ENCODE measurements around the gene PHF2. TPM values are rescaled to one million over a fixed set of nuclear protein-coding genes. Genes with fewer than 3 reads are reported as not detected.

The PHF2 gene
- total RNA-seq, 3 donors from 2014 or later: 24.8 to 26.9 (median 25.9) TPM

DNA sequence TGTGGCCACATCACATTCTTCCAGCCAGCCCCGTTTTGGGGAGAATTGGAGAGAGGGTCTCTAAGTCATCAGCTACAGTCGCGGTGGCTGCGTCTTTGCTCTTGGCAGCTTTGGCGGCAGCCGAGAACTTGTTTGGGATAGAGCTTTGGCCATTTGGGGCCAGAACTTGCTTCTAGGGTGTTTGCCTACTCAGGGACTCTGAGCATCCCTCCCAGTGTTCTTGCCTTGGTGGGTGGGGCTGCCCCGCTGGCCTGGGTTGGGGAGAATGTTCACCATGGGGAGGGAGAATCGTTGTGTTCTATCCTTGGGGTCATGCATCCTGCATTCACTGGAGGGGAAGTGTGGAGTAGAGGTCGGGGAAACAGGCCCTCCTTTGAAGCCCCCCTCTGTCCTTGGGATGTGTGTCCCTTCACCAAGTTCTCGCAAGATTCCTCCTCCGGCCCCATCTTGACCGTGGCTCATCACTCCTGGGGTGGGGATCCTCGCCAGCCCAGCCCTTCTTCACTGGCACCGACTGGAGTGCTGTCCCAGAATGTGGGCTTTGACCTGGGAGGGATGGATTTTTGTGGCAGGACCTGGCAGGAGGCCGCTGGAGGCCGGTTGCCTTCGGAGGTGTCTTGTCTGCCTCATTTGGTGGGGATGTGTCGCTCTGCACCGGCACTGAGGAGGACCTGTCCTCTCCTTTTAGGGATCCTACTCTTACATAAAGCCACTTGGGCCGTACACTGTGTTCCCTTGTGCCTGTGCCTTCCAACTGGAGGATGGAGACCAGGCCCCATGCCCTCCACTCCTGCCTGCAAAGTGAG lies 3.5 kb downstream of the PHF2 start:
- peaks cover 3 to 14% of the 10 kb centered on the region in 2 donors for H3K4me1 ChIP-seq
- H3K27me3 ChIP-seq: no peaks in the 10 kb centered on the region
- peak overlapping the region; percentile 25 to 53 for H3K27ac ChIP-seq
- TF ChIP-seq POLR2A (IDR thresholded peaks at IDR 0.05) (no peak), POLR2AphosphoS5 (IDR thresholded peaks at IDR 0.05) (no peak)
- TF ChIP-seq, protein P1, sequence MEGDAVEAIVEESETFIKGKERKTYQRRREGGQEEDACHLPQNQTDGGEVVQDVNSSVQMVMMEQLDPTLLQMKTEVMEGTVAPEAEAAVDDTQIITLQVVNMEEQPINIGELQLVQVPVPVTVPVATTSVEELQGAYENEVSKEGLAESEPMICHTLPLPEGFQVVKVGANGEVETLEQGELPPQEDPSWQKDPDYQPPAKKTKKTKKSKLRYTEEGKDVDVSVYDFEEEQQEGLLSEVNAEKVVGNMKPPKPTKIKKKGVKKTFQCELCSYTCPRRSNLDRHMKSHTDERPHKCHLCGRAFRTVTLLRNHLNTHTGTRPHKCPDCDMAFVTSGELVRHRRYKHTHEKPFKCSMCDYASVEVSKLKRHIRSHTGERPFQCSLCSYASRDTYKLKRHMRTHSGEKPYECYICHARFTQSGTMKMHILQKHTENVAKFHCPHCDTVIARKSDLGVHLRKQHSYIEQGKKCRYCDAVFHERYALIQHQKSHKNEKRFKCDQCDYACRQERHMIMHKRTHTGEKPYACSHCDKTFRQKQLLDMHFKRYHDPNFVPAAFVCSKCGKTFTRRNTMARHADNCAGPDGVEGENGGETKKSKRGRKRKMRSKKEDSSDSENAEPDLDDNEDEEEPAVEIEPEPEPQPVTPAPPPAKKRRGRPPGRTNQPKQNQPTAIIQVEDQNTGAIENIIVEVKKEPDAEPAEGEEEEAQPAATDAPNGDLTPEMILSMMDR (IDR thresholded peaks at IDR 0.05): no peak
- no peaks in the 10 kb centered on the region for H3K36me3 ChIP-seq
- intact Hi-C loops (cut with DNase I; ENCODE audit: low total_unique reads): loop anchor here (10.0 kb wide), 1 partner anchor 125 kb away; the partner anchor contains the start of genes FAM120A and FAM120AOS
- H3K4me3 ChIP-seq: no peak overlapping the region
- peak in 1 of 2 donors; percentile 29 for DNase-seq (ENCODE audit: low spot score in 2 of 2)
- H3K9me3 ChIP-seq: no peaks in the 10 kb centered on the region

DNA sequence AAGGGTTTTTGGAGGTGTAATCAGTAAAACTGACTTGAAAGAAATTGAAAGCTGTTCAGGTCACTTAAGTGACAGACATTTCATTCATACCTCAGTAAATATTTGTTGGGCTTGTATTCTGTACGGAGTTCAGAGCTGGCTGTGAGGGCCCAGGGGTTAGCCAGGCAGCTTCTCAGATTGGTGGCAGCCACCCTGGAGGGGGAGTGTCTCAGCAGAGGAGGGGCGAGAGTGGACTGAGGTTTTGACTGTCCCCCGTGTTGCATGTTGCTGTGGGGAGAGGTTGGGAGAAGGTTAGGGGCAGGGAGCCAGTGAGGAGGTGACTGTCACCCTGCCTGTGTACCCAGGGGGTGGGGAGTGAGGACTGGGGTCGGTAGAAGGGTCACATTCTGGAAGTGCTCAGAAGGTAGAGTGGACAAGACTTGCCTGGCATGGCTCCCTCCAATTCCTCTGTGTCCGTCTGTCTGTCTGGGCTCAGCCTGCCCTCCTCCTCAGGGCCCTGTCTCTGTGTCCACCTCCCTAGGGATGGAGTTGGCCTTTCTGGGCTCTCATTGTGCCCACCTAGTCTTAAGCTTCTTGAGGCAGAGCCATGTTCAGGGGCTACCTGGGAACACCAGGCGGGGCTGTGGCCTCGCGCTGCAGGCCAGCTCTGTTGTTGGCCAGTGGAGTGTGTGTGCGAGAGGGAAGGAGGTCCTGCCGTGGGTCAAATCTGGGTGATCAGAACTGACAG lies 4.4 kb downstream of the PHF2 start:
- peak in 1 of 2 donors; percentile 16 for DNase-seq (ENCODE audit: low spot score in 2 of 2)
- Histone ChIP-seq H3K27me3 (no peaks in the 10 kb centered on the region), H3K4me1 (peaks cover 3 to 14% of the 10 kb centered on the region in 2 donors), H3K9me3 (no peaks in the 10 kb centered on the region), H3K4me3 (no peak overlapping the region), H3K27ac (peak overlapping the region; percentile 53 to 55), H3K36me3 (no peaks in the 10 kb centered on the region)
- intact Hi-C loops (cut with DNase I; ENCODE audit: low total_unique reads): no loop called here
- no peak for TF ChIP-seq POLR2A (IDR thresholded peaks at IDR 0.05)
- TF ChIP-seq, protein P1 (IDR thresholded peaks at IDR 0.05): no peak
- no peak for TF ChIP-seq POLR2AphosphoS5 (IDR thresholded peaks at IDR 0.05)

DNA sequence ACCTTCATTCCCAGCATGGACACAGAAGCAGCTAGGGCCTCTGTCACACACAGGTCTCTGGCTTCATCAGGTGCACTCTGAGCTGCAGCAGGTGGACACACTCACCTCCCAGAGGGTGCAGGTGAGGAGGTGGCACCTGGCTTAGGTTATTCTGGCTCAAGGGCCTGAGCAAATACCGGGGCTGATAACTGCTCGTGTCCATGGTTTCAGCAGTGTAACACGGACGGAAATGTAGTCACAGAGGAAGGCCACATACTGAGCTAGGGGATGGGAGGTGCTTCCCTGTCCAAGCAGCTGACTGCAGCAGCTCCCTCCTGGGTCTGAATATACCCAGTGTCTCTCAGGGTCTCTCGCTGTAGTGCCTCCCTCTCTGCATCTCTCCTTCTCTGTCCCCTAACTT lies 5.7 kb downstream of the PHF2 start:
- H3K27ac ChIP-seq: peak overlapping the region; percentile 10 to 55
- no peaks in the 10 kb centered on the region for H3K36me3 ChIP-seq
- no peaks in the 10 kb centered on the region for H3K27me3 ChIP-seq
- DNase-seq (ENCODE audit: low spot score in 2 of 2): peak in 1 of 2 donors; percentile 13
- TF ChIP-seq, protein P1 (IDR thresholded peaks at IDR 0.05): no peak
- TF ChIP-seq POLR2AphosphoS5 (IDR thresholded peaks at IDR 0.05) (no peak), POLR2A (IDR thresholded peaks at IDR 0.05) (no peak)
- intact Hi-C loops (cut with DNase I; ENCODE audit: low total_unique reads): no loop called here
- no peak overlapping the region for H3K4me3 ChIP-seq
- H3K9me3 ChIP-seq: no peaks in the 10 kb centered on the region
- peaks cover 3 to 14% of the 10 kb centered on the region in 2 donors for H3K4me1 ChIP-seq

DNA sequence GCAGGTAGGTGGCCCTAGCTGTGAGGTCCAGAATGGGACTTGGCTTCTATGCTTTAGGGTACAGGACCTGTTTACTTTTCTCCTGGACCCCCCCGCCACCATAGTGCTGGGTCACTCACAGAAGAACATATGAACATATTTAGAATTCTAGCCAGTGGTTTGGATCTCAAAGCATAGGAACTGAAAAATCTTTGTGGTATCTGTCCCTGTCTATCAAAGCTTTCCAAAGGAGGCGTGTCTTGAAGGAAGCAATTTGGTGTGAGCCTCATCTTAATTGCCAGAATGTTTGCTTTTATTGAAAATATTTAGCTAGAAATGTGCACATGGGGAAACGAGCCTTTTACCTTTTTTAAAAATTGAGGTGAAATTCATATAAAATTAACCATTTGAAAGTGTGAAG lies 6.2 kb downstream of the PHF2 start:
- TF ChIP-seq, protein P1 (IDR thresholded peaks at IDR 0.05): no peak
- no peak for TF ChIP-seq POLR2AphosphoS5 (IDR thresholded peaks at IDR 0.05)
- TF ChIP-seq POLR2A (IDR thresholded peaks at IDR 0.05): no peak
- peaks cover 3 to 14% of the 10 kb centered on the region in 2 donors for H3K4me1 ChIP-seq

DNA sequence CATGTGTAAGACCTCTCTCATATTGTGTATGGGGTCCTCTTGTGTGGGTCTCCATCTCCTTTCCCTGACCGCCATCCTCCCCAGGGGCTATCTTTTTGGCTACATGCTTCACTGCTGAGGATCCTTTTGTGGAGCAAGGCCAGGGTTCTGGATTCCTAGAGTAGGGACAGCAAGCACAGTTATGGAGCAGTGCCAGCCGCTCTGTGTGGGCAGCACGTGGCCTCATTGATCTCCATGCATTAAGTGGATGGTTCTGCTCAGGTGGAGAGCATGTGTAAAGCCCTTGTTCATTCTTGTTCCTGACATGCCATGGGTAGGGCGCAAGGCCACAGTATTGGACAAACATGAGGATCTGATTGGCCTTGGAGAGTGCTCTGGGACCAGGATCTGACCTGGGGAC lies 8.9 kb downstream of the PHF2 start:
- H3K9me3 ChIP-seq: no peaks in the 10 kb centered on the region
- H3K4me3 ChIP-seq: no peak overlapping the region
- no peaks in the 10 kb centered on the region for H3K27me3 ChIP-seq
- H3K36me3 ChIP-seq: no peaks in the 10 kb centered on the region
- peaks cover 0 to 4% of the 10 kb centered on the region in 2 donors for H3K4me1 ChIP-seq
- DNase-seq (ENCODE audit: low spot score in 2 of 2): peak in 1 of 2 donors; percentile 10
- no peak overlapping the region for H3K27ac ChIP-seq
- intact Hi-C loops (cut with DNase I; ENCODE audit: low total_unique reads): no loop called here
- TF ChIP-seq POLR2AphosphoS5 (IDR thresholded peaks at IDR 0.05) (no peak), POLR2A (IDR thresholded peaks at IDR 0.05) (no peak)
- TF ChIP-seq, protein P1 (IDR thresholded peaks at IDR 0.05): no peak

More for the DNA sequence above, 6.2 kb downstream of the PHF2 start:
- Histone ChIP-seq H3K4me3 (no peak overlapping the region), H3K36me3 (no peaks in the 10 kb centered on the region), H3K9me3 (no peaks in the 10 kb centered on the region), H3K27ac (peak overlapping the region; percentile 10 to 55), H3K27me3 (no peaks in the 10 kb centered on the region)
- intact Hi-C loops (cut with DNase I; ENCODE audit: low total_unique reads): no loop called here
- DNase-seq (ENCODE audit: low spot score in 2 of 2): peak in 1 of 2 donors; percentile 9

Data from breast epithelium (tissue), 4 donors.